Calu3 (cell line): ENCODE data around the gene TFEC. TPM values are rescaled to one million over a fixed set of nuclear protein-coding genes. Genes with fewer than 3 reads are reported as not detected.

Experiments used
- BruUV-seq: library from RNA; stranded (reverse); fragments of 400-500 nt; replicated peaks from 2 replicates; lab custom pipeline; 2021; lab: Mats Ljungman, UMichigan
- CTCF ChIA-PET: fragments of 300-600 bp; sonication (Branson Sonifier 250); formaldehyde crosslinking; loops from one replicate; lab custom pipeline; 2022; ENCODE audit warnings: antibody characterized with exemption; lab: Charles Lee
- DNase-seq: peaks from one replicate; pipeline ENCODE4 v3.0.0; 2022
- H3K27ac Mint-ChIP-seq: one replicate; pipeline ENCODE4 v1.8.0; 2022; ENCODE audit warnings: mixed read lengths; ENCODE audit not compliant: unreplicated experiment
- H3K27me3 Mint-ChIP-seq: one replicate; pipeline ENCODE4 v1.8.0; 2022; ENCODE audit warnings: mixed read lengths; ENCODE audit not compliant: unreplicated experiment
- H3K36me3 Mint-ChIP-seq: one replicate; pipeline ENCODE4 v1.8.0; 2022; ENCODE audit warnings: mild to moderate bottlenecking, moderate library complexity, mixed read lengths; ENCODE audit not compliant: insufficient read depth, unreplicated experiment
- H3K4me1 Mint-ChIP-seq: one replicate; pipeline ENCODE4 v1.8.0; 2022; ENCODE audit warnings: mild to moderate bottlenecking, low read depth, mixed read lengths; ENCODE audit not compliant: unreplicated experiment
- H3K4me3 Mint-ChIP-seq: one replicate; pipeline ENCODE4 v1.8.0; 2022; ENCODE audit warnings: mild to moderate bottlenecking, low read depth, moderate library complexity, mixed read lengths; ENCODE audit not compliant: unreplicated experiment
- H3K9me3 Mint-ChIP-seq: one replicate; pipeline ENCODE4 v1.8.0; 2022; ENCODE audit warnings: low read depth, mixed read lengths; ENCODE audit not compliant: unreplicated experiment
- CTCF ChIP-seq: fragments of 200-600 bp; IDR thresholded peaks from one replicate; pipeline ENCODE4 v1.8.0; 2022; ENCODE audit warnings: antibody characterized with exemption; ENCODE audit not compliant: unreplicated experiment
- intact Hi-C: fragments of 100-400 bp; cut with micrococcal nuclease; formaldehyde crosslinking; loops from one replicate; pipeline ENCODE4 v1.10.0; 2022; ENCODE audit not compliant: unreplicated experiment
- total RNA-seq: library from RNA; stranded (reverse); gene quantifications from 2 replicates; pipeline ENCODE4 v1.2.3, GENCODE V29; 2022

TFEC gene
- total RNA-seq, 1 experiment from 2014 or later: not detected

- no peak for DNase-seq
- intact Hi-C loops: no loop called here
- BruUV-seq: no TSS peak
- no peaks in the 10 kb centered on the region for H3K9me3 Mint-ChIP-seq
- CTCF ChIA-PET: no interaction called here
- no peaks in the 10 kb centered on the region for H3K27me3 Mint-ChIP-seq
- H3K36me3 Mint-ChIP-seq: no peaks in the 10 kb centered on the region
- H3K4me3 Mint-ChIP-seq: no peak overlapping the region
- no peaks in the 10 kb centered on the region for H3K4me1 Mint-ChIP-seq
- H3K27ac Mint-ChIP-seq: no peak overlapping the region
- no peak for TF ChIP-seq CTCF
These were observed 6.8 kb upstream of the TFEC start for GRCh38 chr7:116037401-116037800.

- intact Hi-C loops: no loop called here
- Mint-ChIP-seq H3K9me3 (no peaks in the 10 kb centered on the region), H3K4me1 (no peaks in the 10 kb centered on the region), H3K27ac (no peak overlapping the region), H3K4me3 (no peak overlapping the region), H3K27me3 (no peaks in the 10 kb centered on the region), H3K36me3 (no peaks in the 10 kb centered on the region)
- TF ChIP-seq CTCF: no peak
- no TSS peak for BruUV-seq
- DNase-seq: no peak
- CTCF ChIA-PET: no interaction called here
These were observed 3.8 kb upstream of the TFEC start for GRCh38 chr7:116034411-116034810.

GRCh38 chr7:116032886-116033285 lies 2.3 kb upstream of the TFEC start:
- Mint-ChIP-seq H3K4me1 (no peaks in the 10 kb centered on the region), H3K9me3 (no peaks in the 10 kb centered on the region), H3K27ac (no peak overlapping the region), H3K36me3 (no peaks in the 10 kb centered on the region), H3K4me3 (no peak overlapping the region), H3K27me3 (no peaks in the 10 kb centered on the region)
- no peak for DNase-seq
- CTCF ChIA-PET: no interaction called here
- intact Hi-C loops: no loop called here
- TF ChIP-seq CTCF: no peak
- no TSS peak for BruUV-seq

- Mint-ChIP-seq H3K27me3 (no peaks in the 10 kb centered on the region), H3K4me3 (no peak overlapping the region), H3K27ac (no peak overlapping the region), H3K9me3 (no peaks in the 10 kb centered on the region), H3K4me1 (peaks cover 9% of the 10 kb centered on the region), H3K36me3 (no peaks in the 10 kb centered on the region)
- no peak for DNase-seq
- BruUV-seq: no TSS peak
- TF ChIP-seq CTCF: no peak
- CTCF ChIA-PET: no interaction called here
- intact Hi-C loops: no loop called here
These were observed 1.8 kb downstream of the TFEC start for GRCh38 chr7:116028787-116029186.
